Liver (tissue), 3 donors: ENCODE data around the gene PALMD.

ENCODE experiments used
- JUND ChIP-seq, 2 donors: IDR thresholded peaks; 2 replicates each; pipeline ENCODE4 v1.6.1; 2016; ENCODE audit warnings: antibody characterized with exemption in 2 of 2
- RAD21 ChIP-seq, 2 donors: IDR thresholded peaks; 2 replicates each; pipeline ENCODE4 v1.6.1; 2016; ENCODE audit warnings: antibody characterized with exemption in 2 of 2, mild to moderate bottlenecking in 2 of 2
- TAF1 ChIP-seq: conservative IDR thresholded peaks from 2 replicates; pipeline ENCODE4 v1.6.1; 2016; ENCODE audit warnings: antibody characterized with exemption, mild to moderate bottlenecking
- YY1 ChIP-seq: IDR thresholded peaks from 2 replicates; pipeline ENCODE4 v1.6.1; 2016; ENCODE audit warnings: antibody characterized with exemption, mild to moderate bottlenecking
- TF ChIP-seq, protein P1 (sequence below): IDR thresholded peaks from 2 replicates; pipeline ENCODE4 v1.6.1; 2016; ENCODE audit warnings: antibody characterized with exemption
- TF ChIP-seq, protein P2 (sequence below): fragments of 150-350 bp; IDR thresholded peaks from 2 replicates; pipeline ENCODE4 v1.5.1; 2017; ENCODE audit warnings: improper control_type of control experiment, low read depth, low read length; ENCODE audit not compliant: missing input control
- TF ChIP-seq, protein P3 (sequence below): IDR thresholded peaks from 2 replicates; pipeline ENCODE4 v1.6.1; 2016; ENCODE audit warnings: antibody characterized with exemption
- TF ChIP-seq, protein P4 (sequence below): IDR thresholded peaks from 2 replicates; pipeline ENCODE4 v1.6.1; 2016; ENCODE audit warnings: antibody characterized with exemption
- TF ChIP-seq, protein P5 (sequence below): IDR thresholded peaks from 2 replicates; pipeline ENCODE4 v1.6.1; 2016; ENCODE audit warnings: antibody characterized with exemption, mild to moderate bottlenecking
- donor health status: healthy.
- donor health status: healthy.

DNA sequence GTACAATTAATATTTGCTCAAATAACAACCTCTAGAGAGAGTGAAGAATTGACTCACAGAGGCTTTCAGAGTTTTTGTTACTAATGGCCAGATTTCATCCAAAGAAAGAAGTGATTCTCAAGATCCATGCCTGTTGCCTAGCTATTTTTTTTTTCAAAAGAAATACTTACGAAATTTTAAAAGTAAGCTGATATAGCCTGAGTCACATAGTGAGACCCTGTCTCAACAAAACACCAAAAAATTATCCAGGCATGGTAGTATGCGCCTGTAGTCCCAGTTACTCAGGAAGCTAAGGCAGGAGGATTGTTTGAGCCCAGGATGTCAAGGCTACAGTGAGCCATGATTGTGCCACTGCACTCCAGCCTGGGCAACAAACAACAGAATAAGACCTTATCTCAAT is 14.6 kb downstream of the PALMD start:
- TF ChIP-seq, protein P1, sequence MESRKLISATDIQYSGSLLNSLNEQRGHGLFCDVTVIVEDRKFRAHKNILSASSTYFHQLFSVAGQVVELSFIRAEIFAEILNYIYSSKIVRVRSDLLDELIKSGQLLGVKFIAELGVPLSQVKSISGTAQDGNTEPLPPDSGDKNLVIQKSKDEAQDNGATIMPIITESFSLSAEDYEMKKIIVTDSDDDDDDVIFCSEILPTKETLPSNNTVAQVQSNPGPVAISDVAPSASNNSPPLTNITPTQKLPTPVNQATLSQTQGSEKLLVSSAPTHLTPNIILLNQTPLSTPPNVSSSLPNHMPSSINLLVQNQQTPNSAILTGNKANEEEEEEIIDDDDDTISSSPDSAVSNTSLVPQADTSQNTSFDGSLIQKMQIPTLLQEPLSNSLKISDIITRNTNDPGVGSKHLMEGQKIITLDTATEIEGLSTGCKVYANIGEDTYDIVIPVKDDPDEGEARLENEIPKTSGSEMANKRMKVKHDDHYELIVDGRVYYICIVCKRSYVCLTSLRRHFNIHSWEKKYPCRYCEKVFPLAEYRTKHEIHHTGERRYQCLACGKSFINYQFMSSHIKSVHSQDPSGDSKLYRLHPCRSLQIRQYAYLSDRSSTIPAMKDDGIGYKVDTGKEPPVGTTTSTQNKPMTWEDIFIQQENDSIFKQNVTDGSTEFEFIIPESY = no peak
- TF ChIP-seq, protein P2, sequence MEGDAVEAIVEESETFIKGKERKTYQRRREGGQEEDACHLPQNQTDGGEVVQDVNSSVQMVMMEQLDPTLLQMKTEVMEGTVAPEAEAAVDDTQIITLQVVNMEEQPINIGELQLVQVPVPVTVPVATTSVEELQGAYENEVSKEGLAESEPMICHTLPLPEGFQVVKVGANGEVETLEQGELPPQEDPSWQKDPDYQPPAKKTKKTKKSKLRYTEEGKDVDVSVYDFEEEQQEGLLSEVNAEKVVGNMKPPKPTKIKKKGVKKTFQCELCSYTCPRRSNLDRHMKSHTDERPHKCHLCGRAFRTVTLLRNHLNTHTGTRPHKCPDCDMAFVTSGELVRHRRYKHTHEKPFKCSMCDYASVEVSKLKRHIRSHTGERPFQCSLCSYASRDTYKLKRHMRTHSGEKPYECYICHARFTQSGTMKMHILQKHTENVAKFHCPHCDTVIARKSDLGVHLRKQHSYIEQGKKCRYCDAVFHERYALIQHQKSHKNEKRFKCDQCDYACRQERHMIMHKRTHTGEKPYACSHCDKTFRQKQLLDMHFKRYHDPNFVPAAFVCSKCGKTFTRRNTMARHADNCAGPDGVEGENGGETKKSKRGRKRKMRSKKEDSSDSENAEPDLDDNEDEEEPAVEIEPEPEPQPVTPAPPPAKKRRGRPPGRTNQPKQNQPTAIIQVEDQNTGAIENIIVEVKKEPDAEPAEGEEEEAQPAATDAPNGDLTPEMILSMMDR = no peak
- TF ChIP-seq YY1 (no peak), RAD21 (IDR thresholded peaks at IDR 0.05) (no peak), JUND (IDR thresholded peaks at IDR 0.05) (no peak), TAF1 (no peak)
- TF ChIP-seq, protein P3, sequence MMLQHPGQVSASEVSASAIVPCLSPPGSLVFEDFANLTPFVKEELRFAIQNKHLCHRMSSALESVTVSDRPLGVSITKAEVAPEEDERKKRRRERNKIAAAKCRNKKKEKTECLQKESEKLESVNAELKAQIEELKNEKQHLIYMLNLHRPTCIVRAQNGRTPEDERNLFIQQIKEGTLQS = no peak
- TF ChIP-seq, protein P4, sequence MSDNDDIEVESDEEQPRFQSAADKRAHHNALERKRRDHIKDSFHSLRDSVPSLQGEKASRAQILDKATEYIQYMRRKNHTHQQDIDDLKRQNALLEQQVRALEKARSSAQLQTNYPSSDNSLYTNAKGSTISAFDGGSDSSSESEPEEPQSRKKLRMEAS = no peak
- TF ChIP-seq, protein P5, sequence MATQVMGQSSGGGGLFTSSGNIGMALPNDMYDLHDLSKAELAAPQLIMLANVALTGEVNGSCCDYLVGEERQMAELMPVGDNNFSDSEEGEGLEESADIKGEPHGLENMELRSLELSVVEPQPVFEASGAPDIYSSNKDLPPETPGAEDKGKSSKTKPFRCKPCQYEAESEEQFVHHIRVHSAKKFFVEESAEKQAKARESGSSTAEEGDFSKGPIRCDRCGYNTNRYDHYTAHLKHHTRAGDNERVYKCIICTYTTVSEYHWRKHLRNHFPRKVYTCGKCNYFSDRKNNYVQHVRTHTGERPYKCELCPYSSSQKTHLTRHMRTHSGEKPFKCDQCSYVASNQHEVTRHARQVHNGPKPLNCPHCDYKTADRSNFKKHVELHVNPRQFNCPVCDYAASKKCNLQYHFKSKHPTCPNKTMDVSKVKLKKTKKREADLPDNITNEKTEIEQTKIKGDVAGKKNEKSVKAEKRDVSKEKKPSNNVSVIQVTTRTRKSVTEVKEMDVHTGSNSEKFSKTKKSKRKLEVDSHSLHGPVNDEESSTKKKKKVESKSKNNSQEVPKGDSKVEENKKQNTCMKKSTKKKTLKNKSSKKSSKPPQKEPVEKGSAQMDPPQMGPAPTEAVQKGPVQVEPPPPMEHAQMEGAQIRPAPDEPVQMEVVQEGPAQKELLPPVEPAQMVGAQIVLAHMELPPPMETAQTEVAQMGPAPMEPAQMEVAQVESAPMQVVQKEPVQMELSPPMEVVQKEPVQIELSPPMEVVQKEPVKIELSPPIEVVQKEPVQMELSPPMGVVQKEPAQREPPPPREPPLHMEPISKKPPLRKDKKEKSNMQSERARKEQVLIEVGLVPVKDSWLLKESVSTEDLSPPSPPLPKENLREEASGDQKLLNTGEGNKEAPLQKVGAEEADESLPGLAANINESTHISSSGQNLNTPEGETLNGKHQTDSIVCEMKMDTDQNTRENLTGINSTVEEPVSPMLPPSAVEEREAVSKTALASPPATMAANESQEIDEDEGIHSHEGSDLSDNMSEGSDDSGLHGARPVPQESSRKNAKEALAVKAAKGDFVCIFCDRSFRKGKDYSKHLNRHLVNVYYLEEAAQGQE = no peak
